ENCODE measurements around the gene ITGB5.

- TF ChIP-seq ZNF565 (CRISPR knock-in tag; conservative IDR thresholded peaks at IDR 0.05; ENCODE audit: low read depth) = no peak
- TF ChIP-seq GLIS3 (CRISPR knock-in tag; IDR thresholded peaks at IDR 0.05) = no peak
- no peak for TF ChIP-seq ZFP3 (CRISPR knock-in tag; IDR thresholded peaks at IDR 0.05)
- TF ChIP-seq PPARA (CRISPR knock-in tag; IDR thresholded peaks at IDR 0.05; ENCODE audit: borderline replicate concordance) = no peak
- TF ChIP-seq ZNF70 (CRISPR knock-in tag; IDR thresholded peaks at IDR 0.05) = no peak
- TF ChIP-seq CREB5 (CRISPR knock-in tag; IDR thresholded peaks at IDR 0.05; ENCODE audit: low read depth) = no peak
- TF ChIP-seq OSR1 (CRISPR knock-in tag; IDR thresholded peaks at IDR 0.05) = no peak
Measured at GRCh38 chr3:124745756-124746155, 141.4 kb downstream of the ITGB5 start.

Data from SK-N-SH treated with all-trans-retinoic acid at 6 μM for 48 hours (cell line).